ENCODE data around the gene NACAD.

The NACAD gene

GRCh38 chr7:45087301-45088145 lies 1.2 kb downstream of the NACAD start:
- Histone ChIP-seq H3K79me1 (ENCODE audit: low read depth, low read length) (peaks cover 4% of the 10 kb centered on the region), H3K9me3 (replicated peaks in 1 of 2; ENCODE audit: control insufficient read depth in 2 of 2, insufficient read depth in 1 of 2, low read depth in 1 of 2, low read length in 2 of 2) (no peaks in the 10 kb centered on the region), H2BK5ac (ENCODE audit: low read length) (no peak overlapping the region), H2BK120ac (ENCODE audit: low read depth, low read length) (no peak overlapping the region), H2AFZ (ENCODE audit: low read length) (no peak overlapping the region), H3K14ac (ENCODE audit: low read length) (no peak overlapping the region), H3K9ac (ENCODE audit: low read depth, low read length, poor library complexity) (peak overlapping the region; percentile 1), H3K27me3 (ENCODE audit: control insufficient read depth in 3 of 3, insufficient read depth in 3 of 3, low read depth in 1 of 3, low read length in 3 of 3) (peaks cover 0 to 10% (median 4%) of the 10 kb centered on the region in 3 experiments), H2AK5ac (ENCODE audit: low read depth, low read length) (peak overlapping the region; percentile 86), H3K23ac (ENCODE audit: low read depth, low read length, poor library complexity) (no peak overlapping the region), H3K36me3 (replicated peaks in 1 of 2; ENCODE audit: control insufficient read depth in 2 of 2, insufficient read depth in 2 of 2, low read length in 2 of 2) (no peaks in the 10 kb centered on the region), H3K4ac (ENCODE audit: low read length) (no peak overlapping the region), H3K27ac (replicated peaks; ENCODE audit: low read length) (no peak overlapping the region), H3K4me3 (ENCODE audit: low read length in 2 of 2) (peak overlapping the region in 1 of 2 donors; percentile 81), H2BK15ac (ENCODE audit: low read length) (no peak overlapping the region), H4K91ac (ENCODE audit: low read depth, low read length, poor library complexity) (no peak overlapping the region), H4K8ac (ENCODE audit: low read depth, low read length) (no peak overlapping the region), H3K4me1 (ENCODE audit: control insufficient read depth in 2 of 2, insufficient read depth in 1 of 2, low read depth in 1 of 2, low read length in 2 of 2) (peaks cover 2 to 6% of the 10 kb centered on the region in 2 donors), H2BK12ac (ENCODE audit: low read length) (no peak overlapping the region), H3K4me2 (ENCODE audit: insufficient read depth, low read length, poor library complexity, severe bottlenecking) (no peak overlapping the region), H3K18ac (ENCODE audit: low read length) (peak overlapping the region; percentile 35)
- WGBS, 2 donors (ENCODE audit: extremely low coverage in 2 of 2, insufficient read length in 2 of 2, insufficient replicate concordance in 1 of 2) = no CpG with 5 or more reads among the region's 6 CpGs
- no peak for DNase-seq (ENCODE audit: low spot score)

GRCh38 chr7:45086331-45087065 lies 2.3 kb downstream of the NACAD start:
- Histone ChIP-seq H2BK120ac (ENCODE audit: low read depth, low read length) (no peak overlapping the region), H2BK15ac (ENCODE audit: low read length) (no peak overlapping the region), H4K91ac (ENCODE audit: low read depth, low read length, poor library complexity) (no peak overlapping the region), H3K4ac (ENCODE audit: low read length) (no peak overlapping the region), H3K9ac (ENCODE audit: low read depth, low read length, poor library complexity) (no peak overlapping the region), H3K23ac (ENCODE audit: low read depth, low read length, poor library complexity) (no peak overlapping the region), H3K27me3 (ENCODE audit: control insufficient read depth in 3 of 3, insufficient read depth in 3 of 3, low read depth in 1 of 3, low read length in 3 of 3) (peaks cover 0 to 10% (median 4%) of the 10 kb centered on the region in 3 experiments), H2AK5ac (ENCODE audit: low read depth, low read length) (peak overlapping the region; percentile 28), H3K4me3 (ENCODE audit: low read length in 2 of 2) (no peak overlapping the region), H4K8ac (ENCODE audit: low read depth, low read length) (no peak overlapping the region), H3K79me1 (ENCODE audit: low read depth, low read length) (peaks cover 4% of the 10 kb centered on the region), H3K4me2 (ENCODE audit: insufficient read depth, low read length, poor library complexity, severe bottlenecking) (no peak overlapping the region), H2AFZ (ENCODE audit: low read length) (no peak overlapping the region), H3K36me3 (replicated peaks in 1 of 2; ENCODE audit: control insufficient read depth in 2 of 2, insufficient read depth in 2 of 2, low read length in 2 of 2) (no peaks in the 10 kb centered on the region), H3K4me1 (ENCODE audit: control insufficient read depth in 2 of 2, insufficient read depth in 1 of 2, low read depth in 1 of 2, low read length in 2 of 2) (peaks cover 2 to 4% of the 10 kb centered on the region in 2 donors), H3K9me3 (replicated peaks in 1 of 2; ENCODE audit: control insufficient read depth in 2 of 2, insufficient read depth in 1 of 2, low read depth in 1 of 2, low read length in 2 of 2) (no peaks in the 10 kb centered on the region), H3K14ac (ENCODE audit: low read length) (no peak overlapping the region), H3K18ac (ENCODE audit: low read length) (no peak overlapping the region), H3K27ac (replicated peaks; ENCODE audit: low read length) (no peak overlapping the region), H2BK5ac (ENCODE audit: low read length) (no peak overlapping the region), H2BK12ac (ENCODE audit: low read length) (no peak overlapping the region)
- WGBS, 2 donors (ENCODE audit: extremely low coverage in 2 of 2, insufficient read length in 2 of 2, insufficient replicate concordance in 1 of 2) = no CpG with 5 or more reads among the region's 15 CpGs
- DNase-seq (ENCODE audit: low spot score) = no peak

DNA sequence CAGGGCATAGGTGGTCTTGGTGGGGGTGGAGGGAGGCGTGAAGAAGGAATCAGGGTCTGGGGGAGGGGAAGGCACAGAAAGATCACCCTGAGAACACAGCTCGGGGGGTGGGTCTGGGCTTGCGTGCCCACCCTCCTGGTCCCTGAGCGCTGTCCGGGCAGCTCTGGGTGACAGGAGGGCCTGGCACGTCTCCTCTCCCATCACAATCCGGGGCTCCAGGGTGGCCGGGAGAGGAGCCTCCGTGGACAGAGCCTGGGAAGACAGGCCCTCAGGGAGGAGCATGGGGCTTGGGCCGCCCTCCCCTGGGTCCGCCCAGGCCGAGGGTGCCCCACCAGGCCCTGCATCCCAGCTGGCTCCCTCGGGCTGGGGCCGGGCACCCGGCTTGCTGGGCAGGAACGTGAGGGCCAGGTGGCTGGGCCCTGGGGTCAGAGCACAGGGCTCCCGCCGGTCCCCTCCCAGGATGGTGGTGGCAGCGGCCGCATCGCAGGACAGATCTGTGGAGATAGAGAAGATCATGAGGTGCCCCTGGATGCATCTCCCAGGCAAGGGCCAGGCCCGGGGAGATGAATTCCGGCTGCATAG lies 3.1 kb downstream of the NACAD start:
- no peak overlapping the region for H2BK120ac ChIP-seq (ENCODE audit: low read depth, low read length)

More for the DNA sequence above, 3.1 kb downstream of the NACAD start:
- H3K14ac ChIP-seq (ENCODE audit: low read length) = no peak overlapping the region
- H2AK5ac ChIP-seq (ENCODE audit: low read depth, low read length) = no peak overlapping the region
- H4K91ac ChIP-seq (ENCODE audit: low read depth, low read length, poor library complexity) = no peak overlapping the region
- H4K8ac ChIP-seq (ENCODE audit: low read depth, low read length) = no peak overlapping the region
- peaks cover 0 to 10% (median 4%) of the 10 kb centered on the region in 3 experiments for H3K27me3 ChIP-seq (ENCODE audit: control insufficient read depth in 3 of 3, insufficient read depth in 3 of 3, low read depth in 1 of 3, low read length in 3 of 3)
- DNase-seq (ENCODE audit: low spot score) = no peak
- H3K36me3 ChIP-seq (replicated peaks in 1 of 2; ENCODE audit: control insufficient read depth in 2 of 2, insufficient read depth in 2 of 2, low read length in 2 of 2) = no peaks in the 10 kb centered on the region
- no peak overlapping the region for H3K4ac ChIP-seq (ENCODE audit: low read length)
- no peak overlapping the region for H3K4me2 ChIP-seq (ENCODE audit: insufficient read depth, low read length, poor library complexity, severe bottlenecking)
- peak overlapping the region; percentile 27 for H3K18ac ChIP-seq (ENCODE audit: low read length)
- H3K9me3 ChIP-seq (replicated peaks in 1 of 2; ENCODE audit: control insufficient read depth in 2 of 2, insufficient read depth in 1 of 2, low read depth in 1 of 2, low read length in 2 of 2) = no peaks in the 10 kb centered on the region
- no peak overlapping the region for H2BK15ac ChIP-seq (ENCODE audit: low read length)
- peaks cover 4% of the 10 kb centered on the region for H3K79me1 ChIP-seq (ENCODE audit: low read depth, low read length)
- WGBS, 2 donors (ENCODE audit: extremely low coverage in 2 of 2, insufficient read length in 2 of 2, insufficient replicate concordance in 1 of 2) = no CpG with 5 or more reads among the region's 23 CpGs
- H2AFZ ChIP-seq (ENCODE audit: low read length) = no peak overlapping the region
- peaks cover 2 to 4% of the 10 kb centered on the region in 2 donors for H3K4me1 ChIP-seq (ENCODE audit: control insufficient read depth in 2 of 2, insufficient read depth in 1 of 2, low read depth in 1 of 2, low read length in 2 of 2)
- no peak overlapping the region for H3K4me3 ChIP-seq (ENCODE audit: low read length in 2 of 2)
- no peak overlapping the region for H3K9ac ChIP-seq (ENCODE audit: low read depth, low read length, poor library complexity)
- no peak overlapping the region for H2BK5ac ChIP-seq (ENCODE audit: low read length)
- H3K27ac ChIP-seq (replicated peaks; ENCODE audit: low read length) = no peak overlapping the region
- H3K23ac ChIP-seq (ENCODE audit: low read depth, low read length, poor library complexity) = no peak overlapping the region
- H2BK12ac ChIP-seq (ENCODE audit: low read length) = no peak overlapping the region

Data from neuronal stem cell (in vitro differentiated cells).